ENCODE results near the gene TYSND1.
"Not testable (repeated sequence)": the region's sequence is repeated elsewhere in the genome, so short reads cannot be mapped to it uniquely, and the experiment has no call there.

The TYSND1 gene

GRCh38 chr10:70163448-70163847, 16.9 kb upstream of the TYSND1 start:
- DNase-seq: no peak

- peak; percentile 17 for DNase-seq
These were observed 16.3 kb upstream of the TYSND1 start for GRCh38 chr10:70162892-70163201.

GRCh38 chr10:70162151-70162891, 15.8 kb upstream of the TYSND1 start:
- DNase-seq: no peak

- no peak for DNase-seq
These were observed 14.3 kb upstream of the TYSND1 start for GRCh38 chr10:70160798-70161197.

GRCh38 chr10:70159366-70159765, 12.9 kb upstream of the TYSND1 start:
- DNase-seq: not testable (repeated sequence)

- DNase-seq: no peak
These were observed 11.6 kb upstream of the TYSND1 start for GRCh38 chr10:70158113-70158512.

- no peak for DNase-seq
These were observed 8.8 kb upstream of the TYSND1 start for GRCh38 chr10:70155255-70155838.

GRCh38 chr10:70148516-70148915, 2.0 kb upstream of the TYSND1 start:
- no peak for DNase-seq

GRCh38 chr10:70147259-70147625, 742 bp upstream of the TYSND1 start:
- DNase-seq: no peak

GRCh38 chr10:70145666-70146488, 623 bp downstream of the TYSND1 start:
- DNase-seq: peak; percentile 58

GRCh38 chr10:70145166-70145665, 1.3 kb downstream of the TYSND1 start:
- no peak for DNase-seq

- DNase-seq: no peak
These were observed 2.0 kb downstream of the TYSND1 start for GRCh38 chr10:70144372-70145110.

GRCh38 chr10:70142555-70142954, 3.9 kb downstream of the TYSND1 start:
- no peak for DNase-seq

GRCh38 chr10:70140297-70140696, 6.2 kb downstream of the TYSND1 start:
- DNase-seq: no peak

GRCh38 chr10:70139997-70140250, 6.6 kb downstream of the TYSND1 start:
- no peak for DNase-seq

GRCh38 chr10:70139151-70139996, 7.1 kb downstream of the TYSND1 start:
- no peak for DNase-seq

GRCh38 chr10:70137927-70138883, 8.3 kb downstream of the TYSND1 start:
- DNase-seq: no peak

GRCh38 chr10:70137135-70137534, 9.4 kb downstream of the TYSND1 start:
- no peak for DNase-seq

- no peak for DNase-seq
These were observed 10.8 kb downstream of the TYSND1 start for GRCh38 chr10:70135684-70136083.

GRCh38 chr10:70135046-70135445, 11.5 kb downstream of the TYSND1 start:
- no peak for DNase-seq

All from activated T-cell treated with anti-CD3 and anti-CD28 coated beads for 4 hours (primary cell).